ENCODE data around the gene OR1K1. TPM values are rescaled to one million over a fixed set of nuclear protein-coding genes. Genes with fewer than 3 reads are reported as not detected.
"Not testable (repeated sequence)": the region's sequence is repeated elsewhere in the genome, so short reads cannot be mapped to it uniquely, and the experiment has no call there.

Gene OR1K1
- total RNA-seq, 1 donor from 2014 or later: not detected

DNA sequence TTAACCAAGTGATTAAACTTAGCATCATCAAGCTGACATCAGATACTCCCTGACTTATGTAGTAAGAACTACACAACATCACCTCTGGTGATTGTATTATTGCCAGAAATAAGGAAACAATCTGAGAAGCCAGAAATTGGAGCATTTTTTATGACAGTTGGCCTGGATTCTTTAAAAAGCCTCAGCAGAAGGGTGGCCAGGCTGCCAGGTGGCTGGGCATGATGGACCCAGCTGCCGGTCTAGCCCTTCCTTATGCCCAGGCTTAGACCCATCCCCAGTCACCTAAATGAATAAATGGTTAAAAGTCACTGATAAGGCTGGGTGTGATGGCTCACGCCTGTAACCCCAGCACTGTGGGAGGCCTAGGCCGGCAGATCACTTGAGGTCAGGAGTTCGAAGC is 12.8 kb downstream of the OR1K1 start:
- no peak for DNase-seq (ENCODE audit: low spot score)

DNA sequence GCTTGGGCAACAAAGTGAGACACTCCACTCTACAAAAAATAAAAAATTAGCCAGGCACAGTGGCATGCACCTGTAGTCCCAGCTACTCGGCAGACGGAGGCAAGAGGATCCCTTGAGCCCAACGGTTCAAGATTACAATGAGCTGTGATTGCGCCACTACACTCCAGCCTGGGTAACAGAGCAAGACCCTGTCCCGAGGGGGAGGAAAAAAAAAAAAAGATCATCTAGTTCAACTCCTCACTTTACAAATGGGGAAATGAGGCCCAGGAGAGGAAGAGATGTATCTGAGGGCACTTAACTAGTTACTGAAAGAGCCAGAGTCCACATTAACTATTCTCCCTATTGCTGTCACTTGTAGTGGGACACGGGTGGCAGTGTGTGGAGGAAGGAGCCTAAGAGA is 14.6 kb downstream of the OR1K1 start:
- DNase-seq (ENCODE audit: low spot score): no peak

DNA sequence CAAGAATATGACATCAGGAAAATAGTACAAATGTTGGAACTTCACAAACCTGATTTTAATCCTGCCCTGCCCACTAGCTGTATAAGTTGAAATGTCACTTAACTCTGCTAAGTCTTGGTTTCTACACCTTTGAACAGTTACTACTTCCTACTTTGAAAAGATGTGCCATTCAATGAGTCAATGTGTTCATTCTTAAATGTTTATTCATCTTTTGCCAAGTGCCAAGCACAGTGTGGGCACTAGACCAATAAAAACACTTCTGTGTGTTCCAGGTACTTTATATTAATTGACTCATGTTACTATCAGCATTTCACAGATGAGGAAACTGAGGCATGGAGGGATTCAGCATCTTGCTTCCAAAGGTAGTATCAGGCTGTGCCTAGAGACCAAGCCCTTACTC is 15.6 kb downstream of the OR1K1 start:
- no peak for DNase-seq (ENCODE audit: low spot score)

DNA sequence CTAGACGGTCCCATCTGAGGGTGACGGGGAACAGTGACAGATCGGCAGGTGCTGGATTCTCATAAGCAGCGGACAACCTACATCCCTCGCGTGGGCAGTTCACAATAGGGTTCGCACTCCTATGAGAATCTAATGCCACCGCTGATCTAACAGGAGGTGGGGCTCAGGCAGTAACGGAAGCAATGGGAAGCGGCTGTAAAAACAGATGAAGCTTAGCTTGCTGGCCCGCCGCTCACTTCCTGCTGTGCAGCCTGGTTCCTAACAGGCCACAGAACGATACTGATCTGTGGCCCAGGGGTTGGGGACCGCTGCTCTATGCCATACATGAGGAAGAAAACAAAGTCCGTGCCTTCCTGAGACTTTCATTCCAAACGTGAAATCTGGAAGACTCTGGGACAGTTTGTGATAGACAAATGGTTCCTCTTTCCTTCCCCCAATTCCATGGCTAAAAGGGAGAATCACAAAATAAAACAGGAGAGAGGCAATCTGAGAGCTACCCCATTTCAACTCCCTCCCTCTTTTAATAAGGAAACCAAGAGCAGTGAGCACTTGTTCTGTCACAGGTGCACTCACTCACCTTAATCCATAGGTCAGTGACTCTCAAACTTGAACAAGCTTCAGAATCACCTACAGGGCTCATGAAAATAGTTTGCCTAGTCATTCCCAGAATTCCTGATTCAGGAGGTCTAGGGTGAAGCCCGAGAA is 16.4 kb downstream of the OR1K1 start:
- no peak for DNase-seq (ENCODE audit: low spot score)

DNA sequence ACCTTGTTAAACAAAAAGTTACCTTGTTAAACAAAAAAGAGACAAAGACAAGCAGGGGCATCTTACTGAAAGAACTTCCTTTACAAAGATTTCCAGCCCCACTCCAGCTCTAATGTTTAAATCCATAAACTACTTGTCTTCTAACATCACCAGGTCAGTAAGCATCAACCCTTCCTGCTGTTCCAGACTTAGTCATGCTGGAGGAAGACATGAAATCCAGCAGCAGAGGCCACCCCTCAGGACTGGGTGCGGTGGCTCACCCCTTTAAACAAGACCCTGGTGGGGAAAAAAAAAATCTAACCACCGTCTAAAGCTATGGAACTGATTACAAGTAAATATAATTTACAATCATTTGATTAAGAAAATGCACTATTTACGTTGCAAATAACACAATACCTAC is 19.4 kb downstream of the OR1K1 start:
- DNase-seq (ENCODE audit: low spot score): no peak

DNA sequence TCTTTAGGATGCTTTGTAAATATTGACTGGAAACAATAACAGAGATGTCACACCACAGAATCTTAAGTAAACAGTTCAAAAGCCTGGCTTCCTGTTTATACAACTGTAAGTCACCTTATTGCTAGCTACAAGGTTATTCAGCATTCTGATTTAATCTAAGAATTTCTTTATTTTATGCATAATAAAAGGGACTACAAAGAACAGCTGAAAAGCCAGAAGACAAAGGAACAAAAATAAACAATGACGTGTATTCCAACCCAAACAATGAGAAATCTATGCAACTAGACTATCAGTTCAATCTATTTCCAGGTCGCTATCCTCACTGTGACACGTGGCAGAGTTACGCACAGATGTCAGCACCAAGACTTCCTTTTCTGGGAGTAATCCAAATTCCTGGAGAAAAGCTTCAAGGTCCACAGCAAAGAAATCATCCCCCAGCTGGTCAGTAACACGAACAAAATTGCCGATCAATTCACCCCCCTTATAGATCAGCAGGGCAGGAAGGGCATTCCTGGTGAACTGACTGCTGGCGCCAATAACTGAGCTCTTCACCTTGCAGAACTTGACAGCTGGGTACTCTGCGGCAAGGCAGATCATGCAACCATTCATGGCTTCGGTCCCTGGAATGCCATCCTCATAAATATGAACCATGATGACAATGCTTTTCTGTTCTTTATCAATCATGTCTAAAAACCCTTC is 20.0 kb downstream of the OR1K1 start:
- no peak for DNase-seq (ENCODE audit: low spot score)

DNA sequence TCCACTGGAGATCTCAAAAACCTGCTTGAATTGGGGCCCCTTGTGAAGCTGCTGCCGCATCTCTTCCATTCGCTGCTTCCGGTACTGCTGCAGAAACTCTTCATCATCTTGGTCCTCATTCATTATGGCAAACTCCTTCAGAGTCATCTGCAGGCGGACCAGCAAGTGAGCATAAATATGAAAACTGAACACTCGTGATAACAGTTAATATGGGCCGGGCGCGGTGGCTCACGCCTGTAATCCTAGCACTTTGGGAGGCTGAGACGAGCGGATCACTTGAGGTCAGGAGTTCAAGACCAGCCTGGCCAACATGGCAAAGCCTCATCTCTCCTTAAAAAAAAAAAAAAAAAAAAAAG is 20.5 kb downstream of the OR1K1 start:
- DNase-seq (ENCODE audit: low spot score): no peak

DNA sequence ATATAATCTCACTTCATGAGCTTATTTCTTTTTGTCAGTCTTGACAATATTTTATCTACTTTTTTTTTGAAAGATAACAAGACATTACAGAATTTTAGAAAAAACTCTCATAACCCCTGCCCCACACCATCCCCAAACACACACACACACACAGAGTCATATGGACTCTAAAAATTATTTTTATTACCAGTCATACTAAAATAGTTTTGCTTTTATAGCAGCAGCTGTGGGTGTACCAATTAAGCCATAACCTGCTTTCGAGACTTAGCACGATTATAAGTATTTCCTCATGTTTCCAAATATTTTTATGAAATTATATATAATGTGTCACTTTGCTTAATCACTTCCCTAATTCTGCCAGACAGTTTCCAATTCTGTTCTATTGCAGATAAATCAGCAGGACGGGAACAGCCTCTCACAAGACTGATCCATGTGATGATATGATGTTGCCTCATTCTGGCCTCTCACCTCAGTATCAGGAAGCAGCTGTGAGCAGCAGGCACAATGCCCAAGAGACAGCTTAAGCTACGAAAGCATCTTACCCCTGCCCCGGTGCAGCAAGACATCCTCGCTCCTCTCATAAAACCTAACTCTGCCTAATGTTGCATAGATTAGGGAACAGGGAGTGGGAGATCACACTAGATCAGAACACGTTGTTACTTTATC is 21.5 kb downstream of the OR1K1 start:
- DNase-seq (ENCODE audit: low spot score): peak; percentile 26

DNA sequence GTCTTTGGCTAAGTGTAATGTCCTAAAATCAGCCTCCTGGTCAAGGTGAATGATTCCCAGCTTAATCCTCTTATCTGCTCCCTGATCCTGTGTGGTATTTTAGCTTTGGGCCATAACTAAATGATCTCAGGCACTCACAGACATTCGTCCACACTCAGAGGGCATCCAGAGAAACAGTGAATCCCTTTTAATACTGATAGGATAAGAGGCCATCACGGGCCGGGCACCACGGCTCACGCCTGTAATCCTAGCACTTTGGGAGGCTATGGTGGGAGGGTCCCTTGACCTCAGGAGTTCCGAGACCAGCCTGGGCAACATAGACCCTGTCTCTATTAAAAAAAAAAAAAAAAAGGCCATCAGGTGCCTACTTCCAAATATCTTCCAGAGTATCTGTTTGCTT is 22.1 kb downstream of the OR1K1 start:
- no peak for DNase-seq (ENCODE audit: low spot score)

DNA sequence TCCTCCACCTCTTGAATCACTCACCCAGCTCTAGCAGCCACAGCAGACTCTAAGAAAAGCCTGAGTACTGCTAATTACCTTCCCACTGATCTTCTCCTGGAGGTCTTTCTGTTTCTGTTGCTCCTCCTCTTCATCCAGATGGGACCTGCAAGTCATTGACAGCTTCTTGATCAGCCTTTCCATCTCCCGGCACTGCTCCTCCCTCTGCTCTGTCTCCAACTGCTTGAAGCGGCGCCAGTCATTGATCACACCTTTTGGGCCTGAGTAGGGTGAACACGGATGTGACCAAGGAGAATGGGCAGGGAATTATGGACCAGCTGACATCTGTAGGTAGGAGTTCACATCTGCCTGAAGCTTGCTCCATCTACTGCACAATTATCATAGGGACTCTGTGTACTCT is 23.0 kb downstream of the OR1K1 start:
- no peak for DNase-seq (ENCODE audit: low spot score)

DNA sequence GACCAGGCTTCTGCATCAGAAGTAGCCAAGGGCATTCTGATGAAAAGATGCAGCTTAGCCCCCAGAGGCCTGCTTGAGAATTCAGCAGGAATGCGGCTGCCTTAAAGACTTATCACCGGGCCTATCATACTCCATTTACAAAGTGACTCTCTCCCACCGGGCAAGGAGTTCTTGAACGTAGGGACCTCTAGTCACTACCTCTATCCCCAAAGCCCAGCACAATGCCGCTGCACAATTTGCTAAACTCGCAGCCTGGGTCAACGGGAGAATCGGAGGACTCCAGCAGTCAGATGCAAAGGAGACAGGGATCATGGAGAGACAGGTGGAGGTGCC is 27.8 kb downstream of the OR1K1 start:
- no peak for DNase-seq (ENCODE audit: low spot score)

DNA sequence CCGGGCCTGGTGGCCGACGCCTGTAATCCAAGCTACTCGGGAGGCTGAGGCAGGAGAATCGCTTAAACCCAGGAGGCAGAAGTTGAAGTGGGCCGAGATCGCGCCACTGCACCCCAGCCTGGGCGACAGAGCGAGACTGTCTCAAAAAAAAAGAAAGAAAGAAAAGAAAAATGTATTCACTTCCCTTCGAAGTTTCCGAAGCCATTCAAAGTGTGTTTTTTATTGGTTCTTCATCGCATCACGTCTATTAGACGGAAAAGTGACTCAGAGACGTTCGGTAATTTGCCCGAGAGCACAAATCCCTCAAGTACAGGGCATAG is 29.0 kb downstream of the OR1K1 start:
- not testable (repeated sequence) for DNase-seq (ENCODE audit: low spot score)

DNA sequence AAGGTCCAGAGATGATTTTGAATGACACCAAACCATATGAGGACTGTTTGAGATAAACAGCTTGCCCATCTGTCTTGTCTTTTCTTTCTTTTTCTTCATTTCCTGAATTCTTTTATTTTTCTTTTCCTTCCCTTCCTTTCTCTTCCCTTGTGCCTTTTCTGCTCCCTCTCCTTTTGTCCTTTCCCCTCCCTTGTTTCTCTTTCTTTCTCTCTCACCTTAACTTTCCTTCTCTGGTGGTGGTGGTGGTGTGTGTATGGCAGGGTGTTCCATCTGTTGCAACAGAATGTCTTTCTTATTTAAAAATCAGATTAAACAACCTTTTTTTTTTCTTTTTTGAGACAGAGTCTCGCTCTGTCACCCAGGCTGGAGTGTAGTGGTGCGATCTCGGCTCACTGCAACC is 32.3 kb downstream of the OR1K1 start:
- no peak for DNase-seq (ENCODE audit: low spot score)

DNA sequence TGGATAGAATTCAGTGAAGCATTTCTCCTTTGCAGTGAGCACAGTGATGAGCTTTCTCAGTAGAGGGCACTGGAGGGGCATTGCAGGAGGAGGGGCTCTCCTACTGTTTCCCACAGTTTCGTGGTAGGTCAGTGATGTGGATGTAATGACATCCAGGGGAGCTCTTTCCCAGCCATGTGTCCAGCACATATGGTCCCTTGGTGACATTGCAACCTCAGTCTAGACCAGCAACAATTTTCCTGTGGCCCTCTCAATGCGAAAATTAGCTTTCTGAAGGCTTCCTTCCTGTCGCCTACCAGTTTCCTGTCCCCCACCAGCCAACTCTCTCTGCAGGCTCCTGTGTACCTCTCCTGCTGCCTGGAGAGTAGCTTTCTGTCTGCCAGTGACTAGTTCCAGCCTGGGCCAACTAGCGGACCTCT is 35.4 kb downstream of the OR1K1 start:
- no peak for DNase-seq (ENCODE audit: low spot score)

DNA sequence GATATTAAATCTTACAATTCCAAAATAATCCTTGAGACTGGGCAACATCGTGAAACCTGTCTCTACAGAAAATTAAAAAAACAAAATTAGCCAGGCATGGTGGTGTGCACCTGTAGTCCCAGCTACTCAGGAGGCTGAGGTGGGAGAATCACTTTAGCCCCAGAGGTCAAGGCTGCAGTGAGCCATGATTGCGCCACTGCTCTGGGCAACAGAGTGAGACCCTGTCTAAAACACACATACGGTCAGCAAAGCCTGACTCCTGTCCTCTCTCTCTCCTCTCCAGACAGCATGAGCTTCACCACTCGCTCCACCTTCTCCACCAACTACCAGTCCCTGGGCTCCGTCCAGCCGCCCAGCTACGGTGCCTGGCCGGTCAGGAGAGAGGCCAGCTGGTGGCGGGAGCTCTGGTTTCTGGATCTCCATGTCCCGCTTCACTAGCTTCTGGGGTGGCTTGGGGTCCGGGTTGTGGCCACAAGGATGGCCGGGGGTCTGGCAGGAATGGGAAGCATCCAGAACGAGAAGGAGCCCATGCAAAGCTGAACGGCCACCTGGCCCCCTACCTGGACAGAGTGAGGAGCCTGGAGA is 37.4 kb downstream of the OR1K1 start:
- DNase-seq (ENCODE audit: low spot score): no peak

DNA sequence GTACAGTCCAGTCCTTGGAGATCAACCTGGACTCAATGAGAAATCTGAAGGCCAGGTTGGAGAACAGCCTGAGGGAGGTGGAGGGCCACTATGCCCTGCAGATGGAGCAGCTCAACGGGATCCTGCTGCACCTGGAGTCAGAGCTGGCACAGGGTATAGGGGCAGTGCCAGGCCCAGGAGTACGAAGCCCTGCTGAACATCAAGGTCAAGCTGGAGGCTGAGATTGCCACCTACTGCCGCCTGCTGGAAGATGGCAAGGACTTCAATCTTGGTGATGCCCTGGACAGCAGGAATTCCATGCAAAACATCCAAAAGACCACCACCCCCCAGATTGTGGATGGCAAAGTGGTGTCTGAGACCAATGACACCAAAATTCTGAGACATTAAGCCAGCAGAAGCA is 38.5 kb downstream of the OR1K1 start:
- DNase-seq (ENCODE audit: low spot score): not testable (repeated sequence)

DNA sequence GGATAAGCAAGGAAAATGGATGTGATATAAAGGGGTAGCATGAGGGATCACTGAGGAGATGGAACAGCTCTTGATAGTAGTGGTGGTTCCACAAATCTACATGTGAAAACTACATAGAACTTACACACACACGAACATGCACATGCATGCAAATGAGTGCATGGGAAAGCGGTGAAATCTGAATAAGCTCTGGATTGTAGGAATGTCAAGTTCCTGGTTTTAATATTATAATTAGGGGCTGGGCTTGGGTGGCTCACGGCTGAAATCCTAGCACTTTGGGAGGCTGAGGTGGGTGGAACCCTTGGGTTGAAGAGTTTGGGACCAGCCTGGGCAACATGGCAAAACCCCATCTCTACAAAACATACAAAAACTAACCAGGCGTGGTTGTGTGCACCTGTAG is 41.6 kb downstream of the OR1K1 start:
- no peak for DNase-seq (ENCODE audit: low spot score)

DNA sequence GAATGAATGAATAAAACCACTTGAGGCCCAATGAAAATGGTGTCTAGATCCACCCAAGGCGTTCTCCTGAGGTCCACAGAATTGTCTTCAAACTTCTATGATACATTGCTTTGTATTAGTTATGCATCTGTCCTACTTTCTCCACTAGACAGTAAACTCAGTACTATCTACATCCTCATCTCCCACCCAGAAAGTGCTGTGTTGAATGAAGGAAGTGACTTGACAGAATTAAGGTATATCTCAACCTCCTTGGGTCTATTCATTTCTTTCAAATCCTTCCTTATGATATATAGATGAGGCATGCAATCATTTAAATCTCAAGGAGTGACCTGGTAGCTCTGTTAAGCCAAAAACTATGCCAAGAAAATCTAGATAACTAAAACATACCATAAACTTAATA is 44.2 kb downstream of the OR1K1 start:
- DNase-seq (ENCODE audit: low spot score): no peak

DNA sequence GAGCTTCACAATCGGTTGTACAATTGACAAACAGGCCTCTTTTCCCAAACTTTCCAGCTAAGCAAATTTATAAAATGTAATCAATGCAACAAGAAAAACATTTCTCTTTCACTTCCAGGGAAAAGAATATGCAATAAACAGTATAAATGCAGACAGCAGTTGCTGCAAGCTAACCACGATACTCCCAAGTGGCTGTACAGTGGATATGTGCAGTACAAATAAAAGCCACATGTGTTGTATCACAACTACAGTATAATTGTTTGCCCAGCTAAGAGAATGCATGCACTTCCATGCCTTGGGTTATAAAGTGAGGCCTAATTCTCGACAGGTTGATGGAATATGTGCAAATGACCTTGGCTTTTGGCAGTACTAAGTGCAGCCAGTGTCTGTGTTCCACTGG is 45.2 kb downstream of the OR1K1 start:
- no peak for DNase-seq (ENCODE audit: low spot score)

DNA sequence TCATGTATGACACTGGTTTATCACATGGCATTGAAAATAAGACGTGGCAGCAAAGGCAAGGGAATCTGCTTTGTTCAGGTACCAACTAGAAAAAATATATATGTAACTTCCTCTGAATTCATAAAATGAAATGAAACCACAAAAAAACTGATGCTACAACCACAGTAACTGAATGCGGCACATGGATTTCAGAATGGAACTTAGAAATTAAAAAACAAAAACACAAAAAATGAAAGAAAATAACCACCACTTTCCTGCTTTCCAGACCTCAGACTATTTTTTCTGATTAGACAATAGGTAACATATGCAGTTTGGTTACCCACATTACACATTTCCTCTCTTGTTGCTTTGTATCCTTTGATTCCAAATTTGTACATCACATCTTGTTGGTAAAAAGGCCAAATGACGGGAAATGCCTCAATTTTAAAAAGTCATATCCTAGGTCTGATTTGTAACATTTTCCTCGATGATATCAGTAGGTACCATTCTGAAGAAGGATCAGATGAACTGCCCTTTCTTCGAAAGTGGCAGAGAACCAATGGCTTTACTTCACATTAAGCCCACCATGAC is 46.5 kb downstream of the OR1K1 start:
- DNase-seq (ENCODE audit: low spot score): no peak

DNA sequence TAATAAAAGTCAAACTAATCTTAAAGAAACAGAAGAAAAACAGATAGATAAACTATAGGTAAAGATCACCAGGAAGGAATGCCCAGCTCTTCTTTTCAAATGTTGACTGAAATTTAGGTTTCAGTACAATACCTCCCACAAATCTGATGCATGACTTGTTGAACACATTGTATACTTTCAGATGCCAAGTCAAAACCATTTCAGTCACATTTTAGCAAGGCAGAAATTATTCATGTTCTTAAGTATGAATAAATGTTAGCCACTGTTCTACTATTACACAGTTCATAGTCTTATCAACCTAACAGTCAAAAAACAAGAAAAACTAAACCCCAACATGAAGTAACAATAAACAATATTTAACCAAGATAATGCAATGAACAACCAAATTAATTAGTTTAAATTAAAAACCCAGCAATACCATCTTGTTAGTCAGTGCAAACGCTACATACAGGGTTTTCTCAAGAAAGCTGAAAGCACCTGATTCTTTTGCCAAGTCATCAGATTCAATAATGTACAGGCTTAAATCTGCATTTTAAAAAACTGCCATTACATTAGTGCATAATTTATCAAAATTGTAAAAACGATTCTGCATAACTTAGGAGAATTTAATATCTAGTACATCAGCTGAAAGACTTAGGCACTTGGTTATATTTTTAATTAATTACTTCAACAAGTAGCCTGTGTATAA is 48.5 kb downstream of the OR1K1 start:
- no peak for DNase-seq (ENCODE audit: low spot score)
